ENCODE measurements around the gene SLC26A5. TPM values are rescaled to one million over a fixed set of nuclear protein-coding genes. Genes with fewer than 3 reads are reported as not detected.
"Not testable (repeated sequence)": the region's sequence is repeated elsewhere in the genome, so short reads cannot be mapped to it uniquely, and the experiment has no call there.

The SLC26A5 gene
- 1.9 TPM for total RNA-seq
- long read RNA-seq, partial matches to known transcripts: 0 of 2 reads
- long read RNA-seq, other reads (novel, unspliced or antisense): 2 of 2 reads

GRCh38 chr7:103446049-103446520, at the start of gene SLC26A5:
TSS of gene SLC26A5 (minus strand) at chr7:103446207. CDS start at chr7:103421514, 24,693 bp downstream.
- Histone ChIP-seq H3K27me3 (peaks cover 35% of the 10 kb centered on the region), H3K4me1 (peaks cover 5% of the 10 kb centered on the region), H3K36me3 (no peaks in the 10 kb centered on the region), H3K4me3 (peak within 1 kb of the TSS; percentile 42), H3K27ac (peak within 1 kb of the TSS; percentile 58), H3K9me3 (no peaks in the 10 kb centered on the region)
- ATAC-seq: peak; percentile 96
- TF ChIP-seq, protein P1, sequence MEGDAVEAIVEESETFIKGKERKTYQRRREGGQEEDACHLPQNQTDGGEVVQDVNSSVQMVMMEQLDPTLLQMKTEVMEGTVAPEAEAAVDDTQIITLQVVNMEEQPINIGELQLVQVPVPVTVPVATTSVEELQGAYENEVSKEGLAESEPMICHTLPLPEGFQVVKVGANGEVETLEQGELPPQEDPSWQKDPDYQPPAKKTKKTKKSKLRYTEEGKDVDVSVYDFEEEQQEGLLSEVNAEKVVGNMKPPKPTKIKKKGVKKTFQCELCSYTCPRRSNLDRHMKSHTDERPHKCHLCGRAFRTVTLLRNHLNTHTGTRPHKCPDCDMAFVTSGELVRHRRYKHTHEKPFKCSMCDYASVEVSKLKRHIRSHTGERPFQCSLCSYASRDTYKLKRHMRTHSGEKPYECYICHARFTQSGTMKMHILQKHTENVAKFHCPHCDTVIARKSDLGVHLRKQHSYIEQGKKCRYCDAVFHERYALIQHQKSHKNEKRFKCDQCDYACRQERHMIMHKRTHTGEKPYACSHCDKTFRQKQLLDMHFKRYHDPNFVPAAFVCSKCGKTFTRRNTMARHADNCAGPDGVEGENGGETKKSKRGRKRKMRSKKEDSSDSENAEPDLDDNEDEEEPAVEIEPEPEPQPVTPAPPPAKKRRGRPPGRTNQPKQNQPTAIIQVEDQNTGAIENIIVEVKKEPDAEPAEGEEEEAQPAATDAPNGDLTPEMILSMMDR (IDR thresholded peaks at IDR 0.05): no peak
- intact Hi-C loops (cut with DNase I): no loop called here
- DNase-seq: peak; percentile 82

DNA sequence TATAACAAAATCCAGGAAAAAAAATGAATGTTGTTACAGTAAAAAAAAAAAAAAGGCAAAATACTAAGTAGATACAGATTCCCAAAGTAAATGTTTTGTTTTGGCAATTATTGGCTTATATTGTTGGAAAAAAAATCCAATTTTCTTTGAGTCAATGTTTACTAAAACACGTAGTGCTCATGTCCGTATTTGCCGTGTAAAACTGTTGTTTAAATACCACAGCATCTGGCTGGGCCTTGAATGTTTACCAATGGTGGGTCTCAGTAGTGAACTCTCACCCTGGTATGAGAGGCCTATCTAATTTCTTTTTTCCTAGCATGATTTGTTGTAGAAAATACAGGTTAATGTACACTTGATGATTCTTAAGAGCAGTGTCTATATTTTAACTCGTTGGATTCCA, 41.4 kb upstream of the SLC26A5 start:
- no peak overlapping the region for H3K27ac ChIP-seq
- DNase-seq (no peak), ATAC-seq (no peak)
- no peaks in the 10 kb centered on the region for H3K9me3 ChIP-seq
- intact Hi-C loops (cut with DNase I): no loop called here
- TF ChIP-seq, protein P1 (IDR thresholded peaks at IDR 0.05): no peak
- H3K4me3 ChIP-seq: no peak overlapping the region
- no peaks in the 10 kb centered on the region for H3K4me1 ChIP-seq
- no peaks in the 10 kb centered on the region for H3K27me3 ChIP-seq
- H3K36me3 ChIP-seq: no peaks in the 10 kb centered on the region

DNA sequence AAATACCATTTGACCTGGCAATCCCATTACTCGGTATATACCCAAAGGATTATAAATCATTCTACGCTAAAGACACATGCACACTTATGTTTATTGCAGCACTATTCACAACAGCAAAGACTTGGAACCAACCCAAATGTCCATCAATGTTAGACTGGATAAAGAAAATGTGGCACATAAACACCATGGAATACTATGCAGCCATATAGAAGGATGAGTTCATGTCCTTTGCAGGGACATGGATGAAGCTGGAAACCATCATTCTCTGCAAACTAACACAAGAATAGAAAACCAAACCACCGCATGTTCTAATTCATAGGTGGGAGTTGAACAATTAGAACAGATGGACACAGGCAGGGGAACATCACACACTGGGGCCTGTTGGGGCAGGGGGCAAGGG, 40.9 kb upstream of the SLC26A5 start:
- ATAC-seq; H3K4me3 ChIP-seq; intact Hi-C loops (cut with DNase I); H3K4me1 ChIP-seq; DNase-seq; H3K27me3 ChIP-seq; H3K9me3 ChIP-seq; H3K27ac ChIP-seq; H3K36me3 ChIP-seq: not testable (repeated sequence)

GRCh38 chr7:103480771-103481170, 34.8 kb upstream of the SLC26A5 start:
- ATAC-seq: no peak
- DNase-seq: no peak
- TF ChIP-seq, protein P1 (IDR thresholded peaks at IDR 0.05): no peak
- Histone ChIP-seq H3K9me3 (no peaks in the 10 kb centered on the region), H3K4me1 (no peaks in the 10 kb centered on the region), H3K36me3 (no peaks in the 10 kb centered on the region), H3K4me3 (no peak overlapping the region), H3K27ac (no peak overlapping the region), H3K27me3 (no peaks in the 10 kb centered on the region)
- intact Hi-C loops (cut with DNase I): no loop called here

GRCh38 chr7:103474956-103475355, 28.9 kb upstream of the SLC26A5 start:
- DNase-seq (no peak), ATAC-seq (no peak)
- intact Hi-C loops (cut with DNase I): no loop called here
- no peak overlapping the region for H3K27ac ChIP-seq
- H3K4me3 ChIP-seq: no peak overlapping the region
- no peaks in the 10 kb centered on the region for H3K27me3 ChIP-seq
- no peaks in the 10 kb centered on the region for H3K4me1 ChIP-seq
- H3K9me3 ChIP-seq: no peaks in the 10 kb centered on the region
- TF ChIP-seq, protein P1 (IDR thresholded peaks at IDR 0.05): no peak
- H3K36me3 ChIP-seq: no peaks in the 10 kb centered on the region

GRCh38 chr7:103469095-103469948, 23.3 kb upstream of the SLC26A5 start:
- Histone ChIP-seq H3K4me3 (no peak overlapping the region), H3K36me3 (no peaks in the 10 kb centered on the region), H3K4me1 (no peaks in the 10 kb centered on the region), H3K27me3 (no peaks in the 10 kb centered on the region), H3K9me3 (no peaks in the 10 kb centered on the region), H3K27ac (no peak overlapping the region)
- TF ChIP-seq, protein P1 (IDR thresholded peaks at IDR 0.05): no peak
- intact Hi-C loops (cut with DNase I): no loop called here
- ATAC-seq (no peak), DNase-seq (no peak)
